Measurements from ENCODE around the gene MAP7. TPM values are rescaled to one million over a fixed set of nuclear protein-coding genes. Genes with fewer than 3 reads are reported as not detected.
"Not testable (repeated sequence)": the region's sequence is repeated elsewhere in the genome, so short reads cannot be mapped to it uniquely, and the experiment has no call there.

MAP7 gene
- total RNA-seq, 1 experiment from 2014 or later: 7.8 TPM

DNA sequence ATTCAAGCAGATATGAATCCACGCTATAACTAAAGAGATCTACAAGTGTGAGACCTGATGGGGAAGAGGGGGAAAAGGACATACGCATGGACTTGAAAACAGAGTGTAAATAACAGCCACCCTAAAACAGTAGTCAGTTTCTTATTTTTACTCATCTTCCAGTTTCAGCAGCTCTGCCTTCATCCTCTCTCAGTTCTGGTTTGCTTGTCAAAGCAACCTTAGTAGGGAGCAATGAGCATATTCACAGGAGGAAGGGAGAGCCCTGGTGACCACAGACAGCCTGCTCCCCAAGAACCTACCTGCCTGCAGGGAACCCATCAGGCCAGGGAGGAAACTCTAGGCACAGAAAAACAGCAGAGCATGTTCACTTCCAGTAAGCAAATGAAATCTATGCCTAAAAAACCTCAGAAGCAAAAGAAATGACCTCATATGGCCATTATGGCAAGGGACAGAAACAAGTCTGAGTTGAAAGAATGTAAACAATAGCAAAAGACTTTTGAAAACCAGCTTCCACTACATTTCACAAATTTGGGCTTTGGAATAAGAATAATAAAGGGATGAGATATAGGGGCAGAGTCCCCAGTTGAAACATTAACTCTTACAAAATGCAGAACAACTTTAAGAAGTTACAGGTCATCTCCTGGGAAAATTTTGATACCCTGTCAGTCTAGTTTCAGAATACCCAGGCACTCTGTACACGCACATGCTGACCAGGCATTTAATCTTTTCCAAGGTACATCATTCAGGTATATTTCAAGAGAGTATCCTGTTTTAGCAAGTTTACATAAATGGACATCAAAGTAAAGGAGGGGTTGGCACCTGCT, 139.8 kb downstream of the MAP7 start:
- no peak for DNase-seq
- H3K4me3 ChIP-seq (ENCODE audit: insufficient read depth, low read depth, low read length): no peak overlapping the region
- no peaks in the 10 kb centered on the region; the same call in 1 of the 2 replicates for H3K36me3 ChIP-seq (replicated peaks; ENCODE audit: control insufficient read depth, insufficient read depth, low read length)
- no peaks in the 10 kb centered on the region for H3K27me3 ChIP-seq (ENCODE audit: control insufficient read depth, insufficient read depth, low read length)

DNA sequence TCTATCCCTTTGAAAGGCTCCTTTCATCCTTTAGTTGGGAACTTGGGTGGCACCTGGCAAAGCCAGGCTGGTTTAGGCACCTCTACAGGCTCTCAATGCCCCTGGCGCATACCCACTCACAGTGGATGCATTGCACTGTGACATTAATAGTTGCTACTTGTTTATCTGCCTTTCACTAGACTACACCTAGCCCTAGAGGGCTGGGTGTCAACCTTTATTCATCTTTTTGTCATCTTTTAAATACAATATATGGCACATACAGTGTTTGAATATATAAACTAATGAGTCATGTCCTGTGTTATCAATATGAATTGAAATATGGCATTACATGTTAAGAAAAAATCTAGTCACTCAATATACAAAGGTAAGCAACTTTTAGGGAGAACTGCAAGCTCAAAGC, 140.6 kb downstream of the MAP7 start:
- H3K36me3 ChIP-seq (replicated peaks; ENCODE audit: control insufficient read depth, insufficient read depth, low read length): no peaks in the 10 kb centered on the region; the same call in 1 of the 2 replicates
- no peak overlapping the region for H3K4me3 ChIP-seq (ENCODE audit: insufficient read depth, low read depth, low read length)
- no peak for DNase-seq
- no peaks in the 10 kb centered on the region for H3K27me3 ChIP-seq (ENCODE audit: control insufficient read depth, insufficient read depth, low read length)

DNA sequence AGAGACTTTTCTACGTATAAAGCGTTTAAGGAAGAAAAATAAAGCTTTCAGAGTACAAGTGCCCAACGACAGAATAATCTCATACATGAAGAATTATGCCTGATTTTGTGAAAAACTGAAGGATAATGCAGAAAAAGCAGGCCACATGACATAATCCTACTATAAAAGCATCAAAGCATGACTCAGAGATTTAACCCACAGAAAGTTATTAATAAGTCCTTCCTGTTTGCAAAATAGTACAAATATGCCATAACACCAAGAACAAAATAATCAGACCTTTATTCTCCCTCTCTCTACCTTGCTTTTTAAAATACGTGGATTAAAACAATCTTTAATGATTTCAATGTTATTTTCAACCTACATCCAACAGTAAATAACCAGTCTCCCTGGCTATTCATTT, 142.0 kb downstream of the MAP7 start:
- no peak for DNase-seq
- Histone ChIP-seq H3K36me3 (replicated peaks; ENCODE audit: control insufficient read depth, insufficient read depth, low read length) (no peaks in the 10 kb centered on the region; the same call in 1 of the 2 replicates), H3K4me3 (ENCODE audit: insufficient read depth, low read depth, low read length) (no peak overlapping the region), H3K27me3 (ENCODE audit: control insufficient read depth, insufficient read depth, low read length) (no peaks in the 10 kb centered on the region)

DNA sequence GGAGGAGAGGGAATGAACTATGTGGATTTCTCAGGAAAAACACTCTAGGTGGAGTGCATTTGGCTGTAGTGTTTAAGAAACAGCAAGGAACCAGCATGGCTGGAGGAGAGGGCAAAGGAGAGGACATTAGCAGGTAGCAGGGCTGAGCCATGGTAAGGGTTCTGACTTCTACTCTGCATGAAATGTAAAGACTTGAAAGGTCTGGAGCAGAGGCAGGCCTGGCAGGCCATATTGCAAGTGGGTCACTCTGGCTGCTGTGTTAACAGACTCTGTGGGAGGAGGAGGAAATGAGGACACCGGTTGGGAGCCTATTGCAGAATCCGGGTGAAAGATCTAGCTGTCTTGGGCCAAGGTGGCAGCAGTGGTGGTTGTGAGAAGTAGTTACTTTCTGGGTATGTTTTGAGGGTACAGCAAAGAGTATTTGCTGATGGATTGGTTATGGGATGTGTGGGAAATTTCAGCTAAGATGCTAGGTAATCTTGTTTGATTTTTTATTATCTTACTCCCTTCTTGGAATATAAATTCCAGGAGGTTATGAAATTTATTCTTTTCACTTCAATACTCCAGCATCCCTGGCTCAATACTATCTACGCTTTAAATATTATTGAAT, 144.7 kb downstream of the MAP7 start:
- no peaks in the 10 kb centered on the region; the same call in 1 of the 2 replicates for H3K36me3 ChIP-seq (replicated peaks; ENCODE audit: control insufficient read depth, insufficient read depth, low read length)
- no peak overlapping the region for H3K4me3 ChIP-seq (ENCODE audit: insufficient read depth, low read depth, low read length)
- DNase-seq: no peak
- no peaks in the 10 kb centered on the region for H3K27me3 ChIP-seq (ENCODE audit: control insufficient read depth, insufficient read depth, low read length)

DNA sequence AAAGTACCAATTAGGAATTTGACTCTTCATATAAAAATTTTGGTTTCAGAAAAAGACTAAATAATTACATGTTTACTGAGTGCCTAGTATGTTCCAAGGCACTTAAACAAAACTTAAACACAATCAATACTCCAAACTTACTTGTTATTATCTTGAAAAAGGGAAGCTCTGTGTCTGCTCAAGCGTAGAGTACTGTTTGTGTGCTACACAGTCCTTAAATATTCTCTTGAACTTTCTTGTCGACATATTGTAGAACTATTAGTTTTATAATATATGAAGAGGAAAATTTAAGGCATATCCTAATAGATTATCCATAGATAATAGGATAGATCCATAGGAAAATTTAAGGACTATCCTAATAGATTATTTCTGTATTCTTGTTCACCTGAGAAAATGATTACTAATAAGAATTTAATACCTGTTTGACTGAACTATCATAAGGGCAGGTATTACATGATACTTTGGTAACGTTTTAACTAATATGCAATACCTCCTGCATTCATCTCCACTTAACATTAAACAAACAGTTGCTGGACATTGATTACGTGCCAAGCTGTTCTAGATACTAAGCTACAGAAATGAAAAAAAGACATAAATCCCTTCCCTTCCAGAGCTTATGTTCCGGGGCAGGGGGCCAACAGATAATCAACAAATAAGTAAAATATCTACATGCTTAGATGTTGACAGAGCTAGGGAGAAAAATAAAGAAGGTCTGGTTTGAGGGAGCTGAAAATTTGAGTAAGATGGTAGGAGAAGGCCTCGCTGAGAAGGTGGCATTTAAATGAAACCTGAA, 145.4 kb downstream of the MAP7 start:
- no peak for DNase-seq
- Histone ChIP-seq H3K27me3 (ENCODE audit: control insufficient read depth, insufficient read depth, low read length) (no peaks in the 10 kb centered on the region), H3K36me3 (replicated peaks; ENCODE audit: control insufficient read depth, insufficient read depth, low read length) (no peaks in the 10 kb centered on the region; the same call in 1 of the 2 replicates), H3K4me3 (ENCODE audit: insufficient read depth, low read depth, low read length) (no peak overlapping the region)

DNA sequence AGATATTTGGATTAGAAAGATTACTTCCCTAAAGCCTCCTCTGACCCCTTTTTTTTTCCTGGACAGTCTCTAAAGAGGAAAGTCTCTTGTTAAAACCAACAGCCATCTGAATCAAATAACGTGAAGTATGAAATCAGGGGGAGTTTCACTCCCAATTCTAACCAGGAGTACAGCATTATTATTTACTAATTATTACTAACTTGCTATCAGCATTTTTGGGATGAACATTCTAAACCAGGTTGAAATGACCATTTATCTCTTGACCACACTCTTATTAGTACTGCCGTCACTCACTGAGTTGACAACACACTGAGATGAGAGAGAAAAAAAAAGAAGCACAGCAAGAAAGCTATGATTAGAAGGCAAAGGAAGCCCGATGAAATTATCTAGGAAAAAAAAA, 146.2 kb downstream of the MAP7 start:
- no peak overlapping the region for H3K4me3 ChIP-seq (ENCODE audit: insufficient read depth, low read depth, low read length)
- H3K27me3 ChIP-seq (ENCODE audit: control insufficient read depth, insufficient read depth, low read length): no peaks in the 10 kb centered on the region
- DNase-seq: no peak
- H3K36me3 ChIP-seq (replicated peaks; ENCODE audit: control insufficient read depth, insufficient read depth, low read length): no peaks in the 10 kb centered on the region; the same call in 1 of the 2 replicates

DNA sequence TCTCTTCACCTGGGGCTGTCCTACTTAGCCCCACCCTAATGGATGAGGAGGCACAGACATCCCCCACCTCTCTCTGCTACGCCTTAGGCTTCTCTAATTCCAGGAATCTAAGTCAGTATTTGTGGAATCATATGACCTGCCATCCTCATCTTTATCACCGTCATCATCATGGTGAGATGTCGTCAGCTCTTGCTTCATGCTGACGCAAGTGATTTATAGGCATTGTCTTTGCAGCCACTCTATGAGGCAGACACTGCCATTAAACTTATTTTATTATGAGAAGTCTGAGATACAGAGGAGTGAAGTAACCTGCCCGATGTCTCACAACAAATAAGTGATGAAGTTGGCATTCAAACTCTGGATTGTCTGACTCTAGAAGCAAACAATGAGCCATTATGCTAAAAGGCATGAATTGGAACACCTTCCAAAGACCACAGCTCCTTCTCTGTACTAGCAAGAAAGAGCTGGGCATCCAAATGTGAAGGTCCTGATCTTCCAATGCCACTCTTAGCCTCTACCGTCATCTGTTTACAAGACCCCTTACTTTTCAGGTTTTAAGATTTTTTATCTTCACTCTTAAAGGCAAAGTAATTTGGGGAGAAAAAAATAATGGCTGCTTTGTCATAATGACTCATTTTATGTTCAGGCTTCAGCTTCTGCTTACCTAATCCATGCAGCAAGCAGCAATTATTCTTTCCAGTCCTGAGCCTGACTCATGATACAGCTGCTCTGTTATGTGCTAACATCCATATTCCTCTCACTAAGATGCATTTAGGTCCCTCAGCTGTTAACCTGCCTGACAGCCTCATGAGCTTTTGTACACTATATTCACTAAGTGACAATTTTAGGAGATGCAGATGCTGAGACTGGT, 146.9 kb downstream of the MAP7 start:
- H3K27me3 ChIP-seq (ENCODE audit: control insufficient read depth, insufficient read depth, low read length): no peaks in the 10 kb centered on the region
- H3K4me3 ChIP-seq (ENCODE audit: insufficient read depth, low read depth, low read length): no peak overlapping the region
- no peak for DNase-seq
- no peaks in the 10 kb centered on the region; the same call in 1 of the 2 replicates for H3K36me3 ChIP-seq (replicated peaks; ENCODE audit: control insufficient read depth, insufficient read depth, low read length)

DNA sequence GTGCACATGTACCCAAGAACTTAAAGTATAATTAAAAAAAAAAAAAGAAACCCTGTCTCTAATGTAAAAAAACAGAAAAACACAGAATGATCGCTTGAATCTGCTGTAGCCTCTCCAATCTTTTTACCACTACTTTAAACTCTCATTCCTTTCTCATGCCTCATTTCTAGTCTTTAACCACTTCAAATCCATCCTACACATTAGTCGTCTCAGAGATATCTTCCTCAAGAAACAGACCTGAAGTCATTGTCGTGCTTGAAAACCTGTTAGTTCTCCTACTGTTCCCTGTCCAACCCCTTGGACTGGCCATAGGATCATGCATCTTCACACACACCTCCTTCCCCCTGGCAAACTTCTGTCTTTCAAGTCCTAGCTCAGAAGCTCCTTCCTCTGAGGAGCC, 148.5 kb downstream of the MAP7 start:
- no peaks in the 10 kb centered on the region for H3K27me3 ChIP-seq (ENCODE audit: control insufficient read depth, insufficient read depth, low read length)
- no peak for DNase-seq
- H3K36me3 ChIP-seq (replicated peaks; ENCODE audit: control insufficient read depth, insufficient read depth, low read length): peaks cover 2% of the 10 kb centered on the region; the same call in 1 of the 2 replicates
- no peak overlapping the region for H3K4me3 ChIP-seq (ENCODE audit: insufficient read depth, low read depth, low read length)

DNA sequence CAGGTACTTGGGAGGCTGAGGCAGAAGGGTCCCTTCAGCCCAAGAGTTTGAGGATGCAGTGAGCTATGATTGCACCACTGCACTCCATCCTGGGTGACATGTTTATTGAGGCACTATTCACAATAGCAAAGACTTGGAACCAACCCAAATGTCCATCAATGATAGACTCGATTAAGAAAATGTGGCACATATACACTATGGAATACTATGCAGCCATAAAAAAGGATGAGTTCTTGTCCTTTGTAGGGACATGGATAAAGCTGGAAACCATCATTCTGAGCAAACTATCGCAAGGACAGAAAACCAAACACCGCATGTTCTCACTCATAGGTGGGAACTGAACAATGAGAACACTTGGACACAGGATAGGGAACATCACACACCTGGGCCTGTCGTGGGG, 149.0 kb downstream of the MAP7 start:
- H3K36me3 ChIP-seq (replicated peaks; ENCODE audit: control insufficient read depth, insufficient read depth, low read length): not testable (repeated sequence)

DNA sequence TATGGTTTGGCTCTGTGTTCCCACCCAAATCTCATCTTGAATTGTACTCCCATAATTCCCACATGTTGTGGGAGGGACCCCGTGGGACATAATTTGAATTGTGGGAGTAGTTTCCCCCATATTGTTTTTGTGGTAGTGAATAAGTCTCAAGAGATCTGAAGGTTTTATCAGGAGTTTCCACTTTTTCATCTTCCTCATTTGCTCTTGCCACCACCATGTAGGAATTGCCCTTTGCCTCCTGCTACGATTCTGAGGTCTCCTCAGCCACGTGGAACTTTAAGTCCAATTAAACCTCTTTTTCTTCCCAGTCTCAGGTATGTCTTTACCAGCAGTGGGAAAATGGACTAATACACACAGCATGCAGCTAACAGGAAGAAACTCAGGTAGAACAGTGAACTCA, 151.8 kb downstream of the MAP7 start:
- peaks cover 2% of the 10 kb centered on the region; the same call in 1 of the 2 replicates for H3K36me3 ChIP-seq (replicated peaks; ENCODE audit: control insufficient read depth, insufficient read depth, low read length)
- H3K4me3 ChIP-seq (ENCODE audit: insufficient read depth, low read depth, low read length): no peak overlapping the region
- H3K27me3 ChIP-seq (ENCODE audit: control insufficient read depth, insufficient read depth, low read length): no peaks in the 10 kb centered on the region
- no peak for DNase-seq

More for the DNA sequence above, 149.0 kb downstream of the MAP7 start:
- H3K4me3 ChIP-seq (ENCODE audit: insufficient read depth, low read depth, low read length); DNase-seq; H3K27me3 ChIP-seq (ENCODE audit: control insufficient read depth, insufficient read depth, low read length): not testable (repeated sequence)

DNA sequence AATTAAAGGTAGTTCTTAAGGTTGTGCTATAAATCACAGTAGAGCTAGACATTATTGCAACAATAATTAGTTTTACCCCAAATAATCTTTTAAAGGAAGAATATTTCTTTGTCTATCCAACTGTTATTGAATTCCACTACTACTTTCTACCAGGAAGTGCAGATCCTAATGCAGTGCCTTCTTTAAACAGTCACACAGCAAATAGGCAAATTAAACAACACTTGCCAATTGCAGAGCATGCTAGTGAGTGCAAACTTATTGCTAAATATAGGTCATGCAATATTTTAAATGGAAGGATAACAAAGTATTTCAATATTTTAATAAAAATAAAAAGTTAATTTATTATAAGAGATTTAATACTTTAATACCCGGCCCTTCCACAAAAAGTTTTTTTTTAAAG, 153.3 kb downstream of the MAP7 start:
- Histone ChIP-seq H3K36me3 (replicated peaks; ENCODE audit: control insufficient read depth, insufficient read depth, low read length) (0 out of 2 replicates have a peak, but pooled peaks cover 2% of the 10 kb centered on the region), H3K27me3 (ENCODE audit: control insufficient read depth, insufficient read depth, low read length) (no peaks in the 10 kb centered on the region), H3K4me3 (ENCODE audit: insufficient read depth, low read depth, low read length) (no peak overlapping the region)
- no peak for DNase-seq

DNA sequence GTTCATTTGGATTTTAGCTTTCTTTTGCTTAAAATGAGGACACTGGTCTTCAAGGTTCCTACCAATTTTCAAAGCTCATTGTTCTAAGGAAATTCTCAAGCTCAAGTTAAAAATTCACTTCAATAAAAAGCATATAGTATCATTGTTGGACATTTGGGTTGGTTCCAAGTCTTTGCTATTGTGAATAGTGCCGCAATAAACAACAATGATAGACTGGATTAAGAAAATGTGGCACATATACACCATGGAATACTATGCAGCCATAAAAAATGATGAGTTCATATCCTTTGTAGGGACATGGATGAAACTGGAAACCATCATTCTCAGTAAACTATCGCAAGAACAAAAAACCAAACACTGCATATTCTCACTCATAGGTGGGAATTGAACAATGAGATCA, 159.3 kb downstream of the MAP7 start:
- not testable (repeated sequence) for H3K4me3 ChIP-seq (ENCODE audit: insufficient read depth, low read depth, low read length); DNase-seq; H3K27me3 ChIP-seq (ENCODE audit: control insufficient read depth, insufficient read depth, low read length); H3K36me3 ChIP-seq (replicated peaks; ENCODE audit: control insufficient read depth, insufficient read depth, low read length)

DNA sequence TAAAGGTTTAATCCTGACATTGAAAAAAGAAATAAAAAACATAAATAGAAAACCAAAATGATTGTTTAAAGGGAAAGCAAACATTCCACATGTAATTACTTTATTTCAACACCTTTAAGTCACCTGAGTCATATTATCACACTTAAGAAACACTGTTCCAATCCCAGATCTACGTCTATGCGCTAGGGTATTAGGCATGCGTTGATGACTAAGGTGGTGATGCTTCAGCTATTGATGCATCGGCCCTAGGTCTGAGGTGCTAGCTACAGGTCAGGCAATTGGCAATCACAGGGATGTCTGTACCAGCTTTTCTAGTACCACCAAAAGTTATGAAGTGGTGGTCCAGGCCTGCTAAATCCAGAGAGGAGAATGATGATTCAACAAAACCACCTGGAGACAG, 162.9 kb downstream of the MAP7 start:
- H3K36me3 ChIP-seq (replicated peaks; ENCODE audit: control insufficient read depth, insufficient read depth, low read length): peaks cover 1% of the 10 kb centered on the region; the same call in 1 of the 2 replicates
- no peaks in the 10 kb centered on the region for H3K27me3 ChIP-seq (ENCODE audit: control insufficient read depth, insufficient read depth, low read length)
- H3K4me3 ChIP-seq (ENCODE audit: insufficient read depth, low read depth, low read length): no peak overlapping the region
- DNase-seq: no peak

All from H7 (cell line).